ENCODE data around the gene UMODL1. TPM values are rescaled to one million over a fixed set of nuclear protein-coding genes. Genes with fewer than 3 reads are reported as not detected.

The UMODL1 gene
- total RNA-seq, 1 experiment from 2014 or later: not detected

DNA sequence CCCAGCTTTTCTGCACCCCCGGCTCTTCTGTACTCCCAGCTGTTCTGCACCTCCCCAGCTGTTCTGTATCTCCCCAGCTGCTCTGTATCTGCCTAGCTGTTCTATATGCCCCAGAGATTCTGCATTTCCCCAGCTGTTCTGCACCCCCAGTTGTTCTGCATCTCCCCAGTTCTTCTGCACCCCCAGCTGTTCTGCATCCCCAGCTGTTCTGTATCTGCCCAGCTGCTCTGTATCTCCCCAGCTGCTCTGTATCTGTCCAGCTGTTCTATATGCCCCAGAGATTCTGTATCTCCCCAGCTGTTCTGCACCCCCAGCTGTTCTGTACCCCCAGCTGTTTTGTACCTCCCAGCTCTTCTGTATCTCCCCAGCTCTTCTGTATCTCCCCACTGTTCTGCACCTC lies 41.1 kb downstream of the UMODL1 start:
- H3K18ac ChIP-seq (ENCODE audit: insufficient read length, low read depth, low read length): no peak overlapping the region
- Mint-ChIP-seq H3K4me1 (peaks cover under 1 to 6% of the 10 kb centered on the region in 2 experiments), H3K9me3 (no peaks in the 10 kb centered on the region; a peak in 1 of 5 replicates), H3K27ac (no peak overlapping the region), H3K27me3 (ENCODE audit: low read depth) (peaks cover 4% of the 10 kb centered on the region), H3K4me3 (no peak overlapping the region), H3K36me3 (ENCODE audit: insufficient read depth in 1 of 3, low read depth in 3 of 3) (no peaks in the 10 kb centered on the region; a peak in 1 of 7 replicates)
- no peak overlapping the region for H2AFZ ChIP-seq (ENCODE audit: low read length)
- no peak overlapping the region for H2BK120ac ChIP-seq (ENCODE audit: low read depth, low read length, poor library complexity, severe bottlenecking)
- no peak overlapping the region for H3T11ph ChIP-seq (ENCODE audit: low read length)
- H3K27ac ChIP-seq (ENCODE audit: insufficient read length, low read depth, low read length): no peak overlapping the region
- no peak overlapping the region for H3K56ac ChIP-seq (ENCODE audit: insufficient read length, low read depth, low read length)
- no peaks in the 10 kb centered on the region for H4K20me1 ChIP-seq (ENCODE audit: control insufficient read depth, insufficient read depth, insufficient read length)
- no peak overlapping the region for H4K91ac ChIP-seq (ENCODE audit: insufficient read length, low read depth, low read length)
- no peak overlapping the region for H3K4ac ChIP-seq (ENCODE audit: low read depth, low read length)
- H2BK12ac ChIP-seq (ENCODE audit: insufficient read length, low read depth, low read length): no peak overlapping the region
- DNase-seq: no peak
- TF ChIP-seq, protein P1, sequence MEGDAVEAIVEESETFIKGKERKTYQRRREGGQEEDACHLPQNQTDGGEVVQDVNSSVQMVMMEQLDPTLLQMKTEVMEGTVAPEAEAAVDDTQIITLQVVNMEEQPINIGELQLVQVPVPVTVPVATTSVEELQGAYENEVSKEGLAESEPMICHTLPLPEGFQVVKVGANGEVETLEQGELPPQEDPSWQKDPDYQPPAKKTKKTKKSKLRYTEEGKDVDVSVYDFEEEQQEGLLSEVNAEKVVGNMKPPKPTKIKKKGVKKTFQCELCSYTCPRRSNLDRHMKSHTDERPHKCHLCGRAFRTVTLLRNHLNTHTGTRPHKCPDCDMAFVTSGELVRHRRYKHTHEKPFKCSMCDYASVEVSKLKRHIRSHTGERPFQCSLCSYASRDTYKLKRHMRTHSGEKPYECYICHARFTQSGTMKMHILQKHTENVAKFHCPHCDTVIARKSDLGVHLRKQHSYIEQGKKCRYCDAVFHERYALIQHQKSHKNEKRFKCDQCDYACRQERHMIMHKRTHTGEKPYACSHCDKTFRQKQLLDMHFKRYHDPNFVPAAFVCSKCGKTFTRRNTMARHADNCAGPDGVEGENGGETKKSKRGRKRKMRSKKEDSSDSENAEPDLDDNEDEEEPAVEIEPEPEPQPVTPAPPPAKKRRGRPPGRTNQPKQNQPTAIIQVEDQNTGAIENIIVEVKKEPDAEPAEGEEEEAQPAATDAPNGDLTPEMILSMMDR (conservative IDR thresholded peaks at IDR 0.05): no peak
- H3K79me1 ChIP-seq (ENCODE audit: insufficient read depth, low read depth, low read length, poor library complexity, severe bottlenecking): no peaks in the 10 kb centered on the region
- H3K23me2 ChIP-seq (ENCODE audit: insufficient read length, low read depth, low read length, poor library complexity, severe bottlenecking): no peaks in the 10 kb centered on the region
- no peak overlapping the region for H3K9ac ChIP-seq (ENCODE audit: extremely low read depth, insufficient read length, low read length)
- H3K14ac ChIP-seq (ENCODE audit: insufficient read depth, low read length): no peak overlapping the region
- H3K9me3 ChIP-seq (ENCODE audit: control insufficient read depth, low read depth, low read length): no peaks in the 10 kb centered on the region
- no peak overlapping the region for H2BK15ac ChIP-seq (ENCODE audit: low read depth, low read length)
- H3K23ac ChIP-seq (ENCODE audit: insufficient read length, low read depth, low read length): no peak overlapping the region
- WGBS (ENCODE audit: extremely low coverage, insufficient read length, low lambda C conversion rate): no CpG with 5 or more reads among the region's 1 CpG
- H2BK20ac ChIP-seq (ENCODE audit: low read depth, low read length, poor library complexity, severe bottlenecking): no peak overlapping the region
- no peak overlapping the region for H2BK5ac ChIP-seq (ENCODE audit: insufficient read length, low read length)
- H4K5ac ChIP-seq (ENCODE audit: insufficient read length, low read depth, low read length): no peak overlapping the region
- H3K79me2 ChIP-seq (ENCODE audit: insufficient read depth, low read length): no peaks in the 10 kb centered on the region
- no peak overlapping the region for H2AK5ac ChIP-seq (ENCODE audit: insufficient read length, low read length)
- no peaks in the 10 kb centered on the region; the same call in 1 of the 2 replicates for H3K4me1 ChIP-seq (ENCODE audit: insufficient read depth, low read length)
- no peaks in the 10 kb centered on the region for H3K27me3 ChIP-seq (ENCODE audit: insufficient read depth, low read length)
- H3K4me2 ChIP-seq (ENCODE audit: insufficient read depth, insufficient read length, low read length): no peak overlapping the region
- no peak overlapping the region for H4K8ac ChIP-seq (replicated peaks; ENCODE audit: insufficient read length, low read depth, low read length)
